ENCODE data around the gene SPAG8. TPM values are rescaled to one million over a fixed set of nuclear protein-coding genes. Genes with fewer than 3 reads are reported as not detected.

SPAG8 gene
- total and polyA plus RNA-seq, 5 experiments from 2014 or later = 0.17 to 8.9 (median 2.2) TPM

DNA sequence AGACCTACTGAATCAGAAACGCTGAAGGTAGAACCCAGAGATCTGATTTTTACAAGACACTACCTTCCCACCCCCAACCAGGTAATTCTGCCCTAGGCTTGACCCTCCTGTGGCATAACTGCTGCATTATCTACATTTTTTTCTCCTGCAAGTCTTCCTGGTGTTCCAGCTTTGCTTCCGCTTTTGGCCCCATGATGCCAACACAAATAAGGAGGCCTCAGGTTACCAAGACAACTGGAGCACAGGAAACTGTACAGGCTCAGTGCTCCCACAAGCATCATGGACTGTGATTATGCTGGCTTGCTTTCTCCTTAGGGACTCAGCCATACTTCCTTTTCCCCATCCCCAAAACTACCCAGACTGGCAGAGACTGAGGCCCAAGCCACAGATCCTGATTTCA lies 51.4 kb downstream of the SPAG8 start:
- ATAC-seq (no peak), DNase-seq (no peak)
- POLR2A ChIA-PET = interaction anchor here (0.9 to 1.0 kb wide), 2 partner anchors 8 to 111 kb away, joined by 3 read pairs; no protein-coding TSS in a partner anchor
- H3K27ac Mint-ChIP-seq = peak overlapping the region in 2 of 10 donors; percentile 13 to 16
- peaks cover 22 to 60% (median 49%) of the 10 kb centered on the region in 4 donors for H3K4me1 Mint-ChIP-seq
- no peaks in the 10 kb centered on the region for H3K27me3 Mint-ChIP-seq
- H3K4me3 Mint-ChIP-seq = no peak overlapping the region
- H3K36me3 Mint-ChIP-seq = peaks cover 0 to 13% (median 0%) of the 10 kb centered on the region in 3 donors
- H3K9me3 Mint-ChIP-seq = no peaks in the 10 kb centered on the region

DNA sequence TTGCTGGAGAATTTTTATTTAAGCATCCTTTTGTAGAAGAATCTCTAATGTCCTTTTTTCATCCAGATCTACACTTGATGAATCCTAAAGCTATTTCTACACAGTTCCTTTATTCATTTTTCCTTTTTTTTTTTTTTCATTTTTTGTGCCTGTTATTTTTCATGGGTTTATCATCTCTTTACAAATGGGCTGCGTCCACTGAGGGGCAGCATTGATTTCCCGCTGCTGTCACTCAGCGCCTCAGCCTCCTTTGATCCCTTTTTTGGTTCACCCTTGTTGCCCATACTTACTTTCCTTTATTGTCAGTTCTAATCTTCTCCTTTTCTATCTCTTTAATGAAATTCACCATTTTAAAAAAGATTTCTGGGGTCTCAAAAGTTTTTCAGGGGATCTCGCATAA lies 52.3 kb downstream of the SPAG8 start:
- peaks cover 0 to 13% (median 0%) of the 10 kb centered on the region in 3 donors for H3K36me3 Mint-ChIP-seq
- ATAC-seq = no peak
- H3K27ac Mint-ChIP-seq = peak overlapping the region in 5 of 10 donors; percentile 20 to 60 (median 43)
- H3K9me3 Mint-ChIP-seq = no peaks in the 10 kb centered on the region
- H3K4me1 Mint-ChIP-seq = peaks cover 22 to 68% (median 50%) of the 10 kb centered on the region in 4 donors
- peak overlapping the region in 5 of 10 donors; percentile 32 to 62 (median 43) for H3K4me3 Mint-ChIP-seq
- DNase-seq = no peak
- POLR2A ChIA-PET = no interaction called here
- no peaks in the 10 kb centered on the region for H3K27me3 Mint-ChIP-seq

Other genes starting within 250 kb of the SPAG8 start
- 10 to 100 TPM; 43.5 to 44.4 TPM for gene TESK1, start 207.0 kb downstream of the SPAG8 start, total RNA-seq
- 1 to 10 TPM; 3.0 to 8.1 (median 4.8) TPM for gene TESK1, start 207.0 kb downstream of the SPAG8 start, polyA plus RNA-seq
- gene CD72, start 193.8 kb downstream of the SPAG8 start, total RNA-seq = 1 to 10 TPM; 7.8 to 8.0 TPM
- gene CD72, start 193.8 kb downstream of the SPAG8 start, polyA plus RNA-seq = 1 to 10 TPM in 1 of 3 donors, under 1 TPM in 2; 0.80 to 1.5 (median 0.91) TPM
- 10 to 100 TPM; 24.2 to 25.4 TPM for gene SIT1, start 161.3 kb downstream of the SPAG8 start, total RNA-seq
- gene SIT1, start 161.3 kb downstream of the SPAG8 start, polyA plus RNA-seq = 100 to 1,000 TPM in 1 of 3 donors, 10 to 100 TPM in 2; 82.2 to 128 (median 91.6) TPM
- over 10,000 TPM; 14,495 to 21,271 TPM for gene RMRP, start 154.2 kb downstream of the SPAG8 start, total RNA-seq
- 10 to 100 TPM in 1 of 3 donors, not detected in 2; 33.0 TPM for gene RMRP, start 154.2 kb downstream of the SPAG8 start, polyA plus RNA-seq
- gene CCDC107, start 154.0 kb downstream of the SPAG8 start, total RNA-seq = 10 to 100 TPM; 13.8 to 16.6 TPM
- 10 to 100 TPM; 45.9 to 59.0 (median 51.5) TPM for gene CCDC107, start 154.0 kb downstream of the SPAG8 start, polyA plus RNA-seq
- under 1 TPM in 1 of 2 experiments, not detected in 1; 0.29 TPM for gene ARHGEF39, start 147.1 kb downstream of the SPAG8 start, total RNA-seq
- gene ARHGEF39, start 147.1 kb downstream of the SPAG8 start, polyA plus RNA-seq = under 1 TPM; 0.13 to 0.25 (median 0.24) TPM
- not detected for gene CA9, start 138.3 kb downstream of the SPAG8 start, total RNA-seq
- not detected for gene CA9, start 138.3 kb downstream of the SPAG8 start, polyA plus RNA-seq
- 10 to 100 TPM; 92.3 to 98.5 TPM for gene TPM2, start 122.3 kb downstream of the SPAG8 start, total RNA-seq
- gene TPM2, start 122.3 kb downstream of the SPAG8 start, polyA plus RNA-seq = under 1 TPM in 1 of 3 donors, not detected in 2; 0.34 TPM
- gene TLN1, start 80.1 kb downstream of the SPAG8 start, total RNA-seq = 100 to 1,000 TPM; 204 to 233 TPM
- 10 to 100 TPM; 32.9 to 88.9 (median 36.4) TPM for gene TLN1, start 80.1 kb downstream of the SPAG8 start, polyA plus RNA-seq
- 10 to 100 TPM; 17.1 to 19.5 TPM for gene CREB3, start 79.6 kb downstream of the SPAG8 start, total RNA-seq
- gene CREB3, start 79.6 kb downstream of the SPAG8 start, polyA plus RNA-seq = 10 to 100 TPM; 29.8 to 40.3 (median 33.1) TPM
- 10 to 100 TPM; 56.7 to 65.4 TPM for gene GBA2, start 63.0 kb downstream of the SPAG8 start, total RNA-seq
- 10 to 100 TPM; 14.8 to 28.3 (median 22.0) TPM for gene GBA2, start 63.0 kb downstream of the SPAG8 start, polyA plus RNA-seq
- 10 to 100 TPM; 30.7 to 31.7 TPM for gene RGP1, start 63.0 kb downstream of the SPAG8 start, total RNA-seq
- 1 to 10 TPM; 6.8 to 9.6 (median 8.1) TPM for gene RGP1, start 63.0 kb downstream of the SPAG8 start, polyA plus RNA-seq
- 1 to 10 TPM in 1 of 2 experiments, under 1 TPM in 1; 0.88 to 1.7 TPM for gene MSMP, start 58.0 kb downstream of the SPAG8 start, total RNA-seq
- 1 to 10 TPM in 1 of 3 donors, not detected in 2; 1.3 TPM for gene MSMP, start 58.0 kb downstream of the SPAG8 start, polyA plus RNA-seq
- 10 to 100 TPM; 12.6 to 12.7 TPM for gene NPR2, start 20.7 kb downstream of the SPAG8 start, total RNA-seq
- gene NPR2, start 20.7 kb downstream of the SPAG8 start, polyA plus RNA-seq = under 1 TPM; 0.20 to 0.94 (median 0.36) TPM
- gene HINT2, start 2.8 kb upstream of the SPAG8 start, total RNA-seq = 10 to 100 TPM; 25.4 to 27.9 TPM
- 10 to 100 TPM; 73.0 to 87.9 (median 78.5) TPM for gene HINT2, start 2.8 kb upstream of the SPAG8 start, polyA plus RNA-seq
- gene FAM221B, start 16.5 kb upstream of the SPAG8 start, total RNA-seq = not detected
- gene FAM221B, start 16.5 kb upstream of the SPAG8 start, polyA plus RNA-seq = not detected
- 10 to 100 TPM in 1 of 2 experiments, 1 to 10 TPM in 1; 8.8 to 10.2 TPM for gene TMEM8B, start 17.0 kb upstream of the SPAG8 start, total RNA-seq
- 1 to 10 TPM; 1.5 to 2.4 (median 2.1) TPM for gene TMEM8B, start 17.0 kb upstream of the SPAG8 start, polyA plus RNA-seq
- gene OR13J1, start 58.1 kb upstream of the SPAG8 start, total RNA-seq = not detected
- not detected for gene OR13J1, start 58.1 kb upstream of the SPAG8 start, polyA plus RNA-seq
- gene HRCT1, start 93.9 kb upstream of the SPAG8 start, total RNA-seq = not detected
- not detected for gene HRCT1, start 93.9 kb upstream of the SPAG8 start, polyA plus RNA-seq
- not detected for gene SPAAR, start 97.2 kb upstream of the SPAG8 start, total RNA-seq
- not detected for gene SPAAR, start 97.2 kb upstream of the SPAG8 start, polyA plus RNA-seq
- gene OR2S2, start 145.9 kb upstream of the SPAG8 start, total RNA-seq = not detected
- not detected for gene OR2S2, start 145.9 kb upstream of the SPAG8 start, polyA plus RNA-seq
- gene RECK, start 224.7 kb upstream of the SPAG8 start, total RNA-seq = 10 to 100 TPM in 1 of 2 experiments, 1 to 10 TPM in 1; 9.8 to 12.1 TPM
- 10 to 100 TPM; 13.2 to 14.8 (median 13.5) TPM for gene RECK, start 224.7 kb upstream of the SPAG8 start, polyA plus RNA-seq

Data from naive thymus-derived CD8-positive, alpha-beta T cell (primary cell).